ENCODE measurements around the gene SBF2.
"Not testable (repeated sequence)": the region's sequence is repeated elsewhere in the genome, so short reads cannot be mapped to it uniquely, and the experiment has no call there.

The SBF2 gene

DNA sequence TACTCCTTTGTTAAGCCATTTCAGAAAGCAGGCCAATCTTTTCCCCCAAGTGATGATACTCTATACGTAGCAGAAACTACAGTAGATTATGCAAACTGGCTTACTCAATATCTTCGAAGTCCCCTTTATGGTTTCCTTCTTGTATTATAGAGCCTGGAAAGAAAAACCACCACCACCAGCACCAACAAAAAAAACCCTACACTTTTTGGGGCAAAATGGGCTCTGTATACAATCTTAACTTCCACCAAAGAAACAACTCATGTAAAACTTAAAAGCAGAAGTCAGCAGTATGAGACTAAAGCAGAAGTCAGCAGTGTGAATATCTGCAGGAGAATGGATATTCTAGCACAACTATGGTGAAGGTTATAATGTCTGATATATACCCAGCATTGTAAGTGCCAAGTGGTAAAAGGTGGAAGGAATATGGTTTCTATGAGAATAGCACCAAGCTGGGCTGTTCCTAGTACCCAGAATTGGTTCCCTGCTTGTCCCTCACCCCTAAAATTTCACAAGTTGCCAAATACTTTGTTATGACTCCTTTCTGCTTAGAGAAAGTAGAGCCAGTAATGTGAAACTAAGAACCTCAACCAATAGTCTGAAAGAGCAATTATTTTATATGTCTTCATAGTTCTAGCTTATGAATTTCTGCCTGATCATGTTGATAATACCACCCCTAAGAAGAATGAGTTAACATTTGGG lies 252.1 kb downstream of the SBF2 start:
- TF ChIP-seq, protein P1, sequence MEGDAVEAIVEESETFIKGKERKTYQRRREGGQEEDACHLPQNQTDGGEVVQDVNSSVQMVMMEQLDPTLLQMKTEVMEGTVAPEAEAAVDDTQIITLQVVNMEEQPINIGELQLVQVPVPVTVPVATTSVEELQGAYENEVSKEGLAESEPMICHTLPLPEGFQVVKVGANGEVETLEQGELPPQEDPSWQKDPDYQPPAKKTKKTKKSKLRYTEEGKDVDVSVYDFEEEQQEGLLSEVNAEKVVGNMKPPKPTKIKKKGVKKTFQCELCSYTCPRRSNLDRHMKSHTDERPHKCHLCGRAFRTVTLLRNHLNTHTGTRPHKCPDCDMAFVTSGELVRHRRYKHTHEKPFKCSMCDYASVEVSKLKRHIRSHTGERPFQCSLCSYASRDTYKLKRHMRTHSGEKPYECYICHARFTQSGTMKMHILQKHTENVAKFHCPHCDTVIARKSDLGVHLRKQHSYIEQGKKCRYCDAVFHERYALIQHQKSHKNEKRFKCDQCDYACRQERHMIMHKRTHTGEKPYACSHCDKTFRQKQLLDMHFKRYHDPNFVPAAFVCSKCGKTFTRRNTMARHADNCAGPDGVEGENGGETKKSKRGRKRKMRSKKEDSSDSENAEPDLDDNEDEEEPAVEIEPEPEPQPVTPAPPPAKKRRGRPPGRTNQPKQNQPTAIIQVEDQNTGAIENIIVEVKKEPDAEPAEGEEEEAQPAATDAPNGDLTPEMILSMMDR (IDR thresholded peaks at IDR 0.05; ENCODE audit: low read depth, low read length, missing control alignments), result no peak
- no peak for DNase-seq (ENCODE audit: low read depth)
- H3K4me3 ChIP-seq (ENCODE audit: low read depth, low read length), result no peak overlapping the region

DNA sequence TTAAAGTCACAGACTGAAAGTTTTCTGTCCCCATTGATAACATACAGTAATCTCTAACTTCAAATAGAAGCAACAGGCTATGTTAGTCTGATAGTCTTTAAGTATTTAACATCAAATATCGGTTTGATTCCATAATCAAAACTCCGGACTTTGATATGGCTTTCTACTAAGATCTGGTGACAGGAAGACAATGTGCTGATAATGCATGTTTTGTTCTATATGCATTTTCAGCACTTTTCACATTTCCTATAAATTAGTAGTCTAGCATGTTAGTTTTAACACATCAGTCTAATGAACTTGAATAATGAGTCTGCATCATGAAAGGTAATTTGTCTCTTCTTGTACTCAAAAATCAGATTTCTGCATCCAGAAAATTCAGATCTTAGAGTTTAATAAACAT lies 252.7 kb downstream of the SBF2 start:
- DNase-seq (ENCODE audit: low read depth), result no peak
- H3K4me3 ChIP-seq (ENCODE audit: low read depth, low read length), result no peak overlapping the region
- TF ChIP-seq, protein P1 (IDR thresholded peaks at IDR 0.05; ENCODE audit: low read depth, low read length, missing control alignments), result no peak

DNA sequence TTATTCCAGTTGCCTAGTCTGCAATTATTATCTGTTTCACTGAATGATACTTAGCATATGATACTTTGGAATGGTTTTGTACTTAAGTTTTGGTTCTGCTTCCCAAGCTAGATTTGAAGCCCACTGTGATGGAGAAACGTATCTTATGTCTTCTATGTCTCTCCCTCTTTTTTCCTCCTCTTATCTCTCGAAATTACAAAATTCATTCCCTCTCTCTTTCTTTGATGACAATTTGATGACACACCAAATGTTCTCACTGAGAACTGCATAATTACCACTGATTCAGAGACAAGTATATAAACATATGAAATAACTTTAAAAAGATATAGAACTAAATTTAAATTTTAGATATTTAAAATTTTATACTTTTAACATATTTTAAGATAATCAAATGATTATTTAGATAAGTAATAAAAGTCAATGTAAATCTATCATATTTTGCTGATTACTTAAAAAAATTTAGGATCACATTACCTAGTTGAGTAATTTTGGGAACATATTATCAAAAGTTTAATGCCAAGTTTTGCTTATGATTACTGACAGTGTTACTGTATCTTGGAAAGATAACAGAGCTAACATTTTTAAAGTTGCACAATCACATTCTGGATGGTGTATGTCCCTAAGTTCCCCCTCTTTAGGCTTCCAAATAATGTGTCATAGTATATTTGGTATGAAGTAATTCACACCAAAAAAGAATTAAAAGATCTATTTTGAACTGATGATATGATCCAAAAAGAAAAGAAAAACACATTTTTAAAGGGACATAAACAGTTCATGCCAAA lies 255.3 kb downstream of the SBF2 start:
- DNase-seq (ENCODE audit: low read depth), result no peak

DNA sequence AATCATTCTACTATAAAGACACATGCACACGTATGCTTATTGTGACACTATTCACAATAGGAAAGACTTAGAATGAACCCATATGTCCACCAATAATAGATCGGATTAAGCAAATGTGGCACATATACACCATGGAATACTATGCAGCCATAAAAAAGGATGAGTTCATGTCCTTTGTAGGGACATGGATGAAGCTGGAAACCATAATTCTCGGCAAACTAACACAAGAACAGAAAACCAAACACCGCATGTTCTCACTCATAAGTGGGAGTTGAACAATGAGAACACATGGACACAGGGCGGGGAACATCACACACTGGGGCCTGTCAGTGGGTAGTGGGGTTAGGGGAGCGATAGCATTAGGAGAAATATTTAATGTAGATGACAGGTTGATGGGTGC lies 258.1 kb downstream of the SBF2 start:
- not testable (repeated sequence) for DNase-seq (ENCODE audit: low read depth); H3K4me3 ChIP-seq (ENCODE audit: low read depth, low read length)

More for the DNA sequence above, 255.3 kb downstream of the SBF2 start:
- H3K4me3 ChIP-seq (ENCODE audit: low read depth, low read length), result no peak overlapping the region
- TF ChIP-seq, protein P1 (IDR thresholded peaks at IDR 0.05; ENCODE audit: low read depth, low read length, missing control alignments), result no peak

DNA sequence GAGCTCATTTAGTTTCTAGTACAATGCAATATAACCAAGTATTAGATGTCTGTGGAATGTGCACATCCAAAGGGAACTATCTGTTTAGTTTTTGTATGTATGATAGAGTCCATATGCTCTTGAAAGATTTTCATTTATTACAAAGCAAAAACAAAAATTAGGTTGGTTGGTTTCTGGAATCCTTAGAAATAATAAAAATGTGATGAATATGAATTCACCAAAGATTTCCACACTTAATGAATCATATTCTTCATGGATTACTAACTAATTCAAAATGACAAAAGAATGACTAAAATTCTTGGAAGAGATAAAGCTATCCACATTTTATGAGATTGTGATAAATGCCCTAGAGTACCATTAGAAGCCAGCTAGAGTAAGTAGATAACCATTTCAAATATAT lies 261.1 kb downstream of the SBF2 start:
- no peak for DNase-seq (ENCODE audit: low read depth)
- TF ChIP-seq, protein P1 (IDR thresholded peaks at IDR 0.05; ENCODE audit: low read depth, low read length, missing control alignments), result no peak
- no peak overlapping the region for H3K4me3 ChIP-seq (ENCODE audit: low read depth, low read length)

DNA sequence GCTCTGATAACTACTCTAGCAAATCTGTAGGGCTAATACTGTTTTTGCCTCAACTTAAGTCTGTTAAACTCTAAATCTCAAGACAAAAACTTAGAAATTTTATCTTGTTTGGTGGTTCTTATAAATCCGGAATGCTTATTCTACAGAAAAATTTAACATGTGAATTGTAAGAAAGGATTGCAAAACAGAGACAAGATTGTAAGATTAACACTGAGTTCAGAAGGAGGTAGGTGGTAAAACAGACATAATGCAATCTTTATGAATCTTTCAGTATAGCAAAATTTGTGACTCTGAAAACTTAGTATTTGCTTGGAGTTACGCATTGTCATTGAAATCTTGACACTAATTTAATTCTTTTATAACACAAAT lies 263.9 kb downstream of the SBF2 start:
- no peak overlapping the region for H3K4me3 ChIP-seq (ENCODE audit: low read depth, low read length)
- DNase-seq (ENCODE audit: low read depth), result no peak
- TF ChIP-seq, protein P1 (IDR thresholded peaks at IDR 0.05; ENCODE audit: low read depth, low read length, missing control alignments), result no peak

DNA sequence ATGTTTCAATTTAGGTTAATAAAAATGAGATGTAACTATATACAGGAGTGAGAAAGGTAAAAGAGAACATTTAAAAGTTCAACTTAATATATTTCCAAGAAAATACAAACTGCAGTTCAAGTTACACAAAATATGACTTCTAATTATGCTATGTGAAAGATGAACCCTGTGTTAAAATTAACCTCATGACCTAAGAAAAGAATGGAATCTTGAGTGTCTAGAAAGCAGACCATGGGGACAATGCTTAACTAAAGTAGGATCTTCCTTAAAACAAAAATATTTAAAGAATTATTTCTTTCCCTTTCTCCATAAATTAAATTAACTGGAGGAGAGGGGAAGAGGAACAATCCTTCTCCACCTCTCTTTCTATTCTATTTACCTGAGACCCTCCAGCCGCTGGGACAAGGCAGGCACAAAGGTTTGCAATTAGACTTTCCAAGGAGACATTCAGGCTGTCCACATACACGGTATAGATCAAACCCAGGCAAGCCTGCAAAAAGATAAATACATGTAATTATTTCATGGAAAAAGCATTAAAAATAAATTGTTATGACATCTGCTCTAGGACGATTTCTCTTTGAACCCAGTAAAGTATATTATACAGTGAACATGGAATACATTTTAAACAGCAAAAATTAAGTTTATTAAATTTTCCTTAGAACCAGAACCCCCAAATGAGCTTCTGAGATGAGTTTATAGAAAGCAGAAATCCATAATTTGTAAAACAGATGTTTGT lies 264.5 kb downstream of the SBF2 start:
- H3K4me3 ChIP-seq (ENCODE audit: low read depth, low read length), result no peak overlapping the region
- no peak for DNase-seq (ENCODE audit: low read depth)
- TF ChIP-seq, protein P1 (IDR thresholded peaks at IDR 0.05; ENCODE audit: low read depth, low read length, missing control alignments), result no peak
